Activated B cell treated with CpG ODN at 0.5 μM for 24 hours (primary cell): ENCODE measurements around the gene GDAP2. TPM values are rescaled to one million over a fixed set of nuclear protein-coding genes. Genes with fewer than 3 reads are reported as not detected.

ENCODE experiments used
- ATAC-seq: fragments of 200-7000 bp; cut with Tn5 transposase; one replicate; pipeline ENCODE4 v1.10.0; 2021; ENCODE audit warnings: low read depth, mild to moderate bottlenecking, moderate library complexity
- CTCF ChIA-PET: fragments of 350-600 bp; sonication (Branson Sonifier 250); formaldehyde crosslinking; loops from one replicate; lab custom pipeline; 2021; ENCODE audit warnings: antibody characterized with exemption; lab: Charles Lee
- POLR2A ChIA-PET: fragments of 350-600 bp; sonication (Branson Sonifier 250); formaldehyde crosslinking; loops from one replicate; lab custom pipeline; 2021; ENCODE audit warnings: antibody characterized with exemption; lab: Charles Lee
- DNase-seq: peaks from one replicate; pipeline ENCODE4 v3.0.0; 2022
- H3K27ac Mint-ChIP-seq: one replicate; pipeline ENCODE4 v1.8.0; 2020; ENCODE audit warnings: mixed read lengths
- H3K27me3 Mint-ChIP-seq: one replicate; pipeline ENCODE4 v1.8.0; 2021; ENCODE audit warnings: mixed read lengths
- H3K36me3 Mint-ChIP-seq: one replicate; pipeline ENCODE4 v1.8.0; 2021; ENCODE audit warnings: low read depth, mixed read lengths
- H3K4me1 Mint-ChIP-seq: one replicate; pipeline ENCODE4 v1.8.0; 2021; ENCODE audit warnings: mixed read lengths
- H3K4me3 Mint-ChIP-seq: one replicate; pipeline ENCODE4 v1.8.0; 2020; ENCODE audit warnings: mild to moderate bottlenecking, mixed read lengths
- H3K9me3 Mint-ChIP-seq: one replicate; pipeline ENCODE4 v1.8.0; 2020; ENCODE audit warnings: mixed read lengths
- intact Hi-C: fragments of 100-400 bp; cut with micrococcal nuclease; formaldehyde crosslinking; loops from one replicate; pipeline ENCODE4 v1.15.1; 2024
- total RNA-seq: library from RNA; stranded (reverse); gene quantifications from 2 replicates; pipeline ENCODE4 v1.2.3, GENCODE V29; 2022
- TF ChIP-seq, protein P1 (sequence below): fragments of 200-600 bp; IDR thresholded peaks from one replicate; pipeline ENCODE4 v1.8.0; 2022; ENCODE audit warnings: antibody characterized with exemption, mild to moderate bottlenecking

Gene GDAP2
- total RNA-seq, 1 donor from 2014 or later, result 20.6 TPM

DNA sequence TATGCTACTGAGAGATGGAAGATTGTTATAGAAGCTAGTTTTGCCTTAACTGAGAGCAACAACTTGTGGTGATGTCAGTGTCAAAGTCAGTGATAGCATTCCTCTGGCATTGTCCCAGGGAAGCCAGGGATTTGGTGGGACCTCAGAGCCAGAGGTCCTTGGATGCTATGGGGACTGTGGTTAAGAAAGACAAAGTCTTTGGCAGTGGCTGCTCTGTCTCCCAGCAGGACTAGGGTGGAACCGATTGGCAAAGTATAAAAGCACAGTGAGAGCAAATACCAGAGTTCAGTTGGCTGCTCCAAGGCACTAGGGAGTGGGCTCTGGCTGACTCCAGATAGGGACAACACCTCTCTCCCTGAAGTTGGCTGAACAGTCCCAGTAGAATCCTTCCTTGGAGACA lies 104.8 kb downstream of the GDAP2 start:
- POLR2A ChIA-PET, result no interaction called here
- no peaks in the 10 kb centered on the region for H3K4me1 Mint-ChIP-seq
- TF ChIP-seq, protein P1, sequence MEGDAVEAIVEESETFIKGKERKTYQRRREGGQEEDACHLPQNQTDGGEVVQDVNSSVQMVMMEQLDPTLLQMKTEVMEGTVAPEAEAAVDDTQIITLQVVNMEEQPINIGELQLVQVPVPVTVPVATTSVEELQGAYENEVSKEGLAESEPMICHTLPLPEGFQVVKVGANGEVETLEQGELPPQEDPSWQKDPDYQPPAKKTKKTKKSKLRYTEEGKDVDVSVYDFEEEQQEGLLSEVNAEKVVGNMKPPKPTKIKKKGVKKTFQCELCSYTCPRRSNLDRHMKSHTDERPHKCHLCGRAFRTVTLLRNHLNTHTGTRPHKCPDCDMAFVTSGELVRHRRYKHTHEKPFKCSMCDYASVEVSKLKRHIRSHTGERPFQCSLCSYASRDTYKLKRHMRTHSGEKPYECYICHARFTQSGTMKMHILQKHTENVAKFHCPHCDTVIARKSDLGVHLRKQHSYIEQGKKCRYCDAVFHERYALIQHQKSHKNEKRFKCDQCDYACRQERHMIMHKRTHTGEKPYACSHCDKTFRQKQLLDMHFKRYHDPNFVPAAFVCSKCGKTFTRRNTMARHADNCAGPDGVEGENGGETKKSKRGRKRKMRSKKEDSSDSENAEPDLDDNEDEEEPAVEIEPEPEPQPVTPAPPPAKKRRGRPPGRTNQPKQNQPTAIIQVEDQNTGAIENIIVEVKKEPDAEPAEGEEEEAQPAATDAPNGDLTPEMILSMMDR, result no peak
- no peak overlapping the region for H3K4me3 Mint-ChIP-seq
- peaks cover 7% of the 10 kb centered on the region for H3K9me3 Mint-ChIP-seq
- H3K27me3 Mint-ChIP-seq, result peaks cover 6% of the 10 kb centered on the region
- intact Hi-C loops, result no loop called here
- DNase-seq (no peak), ATAC-seq (no peak)
- no peak overlapping the region for H3K27ac Mint-ChIP-seq
- CTCF ChIA-PET, result no interaction called here
- H3K36me3 Mint-ChIP-seq, result no peaks in the 10 kb centered on the region

DNA sequence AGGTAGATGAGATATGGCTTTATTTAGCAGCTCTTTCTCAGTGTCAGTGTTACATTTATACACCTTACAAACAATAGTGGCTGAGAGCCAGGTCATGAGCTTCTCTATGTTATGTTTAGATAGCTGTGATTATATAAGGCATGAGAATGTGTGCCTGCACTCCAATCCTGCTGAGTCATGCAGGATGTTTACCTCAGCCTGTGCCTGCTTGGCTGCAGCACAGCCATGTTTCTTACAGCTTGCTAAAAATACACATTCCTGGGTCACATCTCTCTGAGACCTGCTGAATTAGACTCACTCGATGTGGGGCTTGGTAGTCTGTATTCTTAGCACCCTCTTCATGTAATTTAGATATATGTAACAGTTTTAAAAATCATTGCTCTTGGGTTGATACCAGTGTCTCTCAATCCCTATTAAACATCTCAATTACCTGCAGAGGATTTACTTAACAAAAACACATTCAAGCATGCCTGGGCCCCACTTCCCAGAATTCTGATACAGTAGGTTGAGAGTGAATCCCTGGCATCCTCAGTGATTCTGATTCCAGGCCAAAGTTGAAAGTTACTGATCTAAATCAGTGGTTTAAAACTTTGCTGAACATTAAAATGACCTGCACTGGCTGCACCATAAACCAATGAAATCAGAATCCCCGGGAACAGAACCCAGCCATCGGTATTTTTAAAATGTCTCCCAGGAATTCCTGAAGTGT lies 107.5 kb downstream of the GDAP2 start:
- ChIA-PET CTCF (no interaction called here), POLR2A (no interaction called here)
- no peak overlapping the region for H3K4me3 Mint-ChIP-seq
- H3K27ac Mint-ChIP-seq, result no peak overlapping the region
- DNase-seq (no peak), ATAC-seq (no peak)
- H3K36me3 Mint-ChIP-seq, result no peaks in the 10 kb centered on the region
- peaks cover 3% of the 10 kb centered on the region for H3K27me3 Mint-ChIP-seq
- peaks cover 7% of the 10 kb centered on the region for H3K9me3 Mint-ChIP-seq
- H3K4me1 Mint-ChIP-seq, result no peaks in the 10 kb centered on the region
- intact Hi-C loops, result no loop called here
- TF ChIP-seq, protein P1, result no peak

DNA sequence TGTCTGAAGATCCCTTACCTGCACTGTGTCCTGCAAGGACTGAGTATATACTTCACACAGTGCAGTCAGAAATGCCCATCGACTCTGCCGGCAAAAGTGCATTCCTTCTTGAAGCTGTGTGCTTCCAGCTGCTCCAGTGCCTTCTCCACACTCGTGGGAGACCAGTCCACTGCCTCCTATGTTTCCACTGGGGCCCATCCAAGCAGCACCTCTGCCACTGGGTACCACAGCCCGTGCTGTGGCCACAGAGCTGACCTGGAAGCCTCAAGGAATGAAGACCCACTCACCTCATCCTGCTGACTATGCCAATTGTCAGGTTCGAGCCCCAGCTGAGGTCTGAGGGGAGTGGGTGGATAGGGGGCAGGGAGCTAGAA lies 108.1 kb downstream of the GDAP2 start:
- Mint-ChIP-seq H3K36me3 (no peaks in the 10 kb centered on the region), H3K4me3 (no peak overlapping the region), H3K4me1 (no peaks in the 10 kb centered on the region), H3K27ac (no peak overlapping the region), H3K9me3 (peaks cover 7% of the 10 kb centered on the region), H3K27me3 (peaks cover 3% of the 10 kb centered on the region)
- intact Hi-C loops, result no loop called here
- POLR2A ChIA-PET, result no interaction called here
- ATAC-seq (no peak), DNase-seq (no peak)
- TF ChIP-seq, protein P1, result no peak
- CTCF ChIA-PET, result no interaction called here

DNA sequence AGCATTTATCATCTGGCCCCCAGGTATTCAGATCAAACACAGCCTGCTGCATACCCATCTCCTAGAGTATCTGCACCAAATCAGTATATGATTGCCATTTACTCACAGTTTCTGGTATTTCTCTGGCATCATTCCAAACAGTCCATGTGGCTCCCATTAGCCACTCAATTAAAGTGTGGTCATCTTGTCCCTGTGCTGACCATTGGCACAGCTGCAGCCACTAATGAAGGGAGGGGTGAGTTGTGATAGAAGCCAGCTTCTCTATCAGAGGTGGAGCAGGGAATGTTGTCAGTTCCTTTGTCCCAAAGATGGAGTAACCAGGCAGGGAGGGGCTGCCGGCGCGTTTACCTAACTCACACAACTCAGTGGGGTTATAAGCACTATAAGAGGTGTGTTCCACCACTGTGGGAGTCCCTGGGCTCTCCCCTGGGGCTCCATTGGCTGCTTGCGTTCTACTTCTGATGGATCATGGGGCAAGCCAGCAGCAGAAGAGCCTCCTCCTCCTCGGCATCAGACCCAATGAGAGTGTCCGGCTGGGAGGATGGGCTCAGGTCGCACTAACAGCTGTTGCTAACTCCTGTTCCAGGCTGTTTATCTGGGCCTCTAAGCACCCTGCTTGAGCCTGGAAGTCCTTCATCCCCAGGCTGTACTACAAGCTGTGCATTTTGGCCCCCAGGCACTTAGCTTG lies 108.6 kb downstream of the GDAP2 start:
- intact Hi-C loops, result no loop called here
- TF ChIP-seq, protein P1, result no peak
- ATAC-seq (no peak), DNase-seq (no peak)
- POLR2A ChIA-PET, result no interaction called here
- no peaks in the 10 kb centered on the region for H3K36me3 Mint-ChIP-seq
- no peak overlapping the region for H3K27ac Mint-ChIP-seq
- no peak overlapping the region for H3K4me3 Mint-ChIP-seq
- peaks cover 7% of the 10 kb centered on the region for H3K9me3 Mint-ChIP-seq
- H3K4me1 Mint-ChIP-seq, result no peaks in the 10 kb centered on the region
- peaks cover 2% of the 10 kb centered on the region for H3K27me3 Mint-ChIP-seq
- CTCF ChIA-PET, result no interaction called here

DNA sequence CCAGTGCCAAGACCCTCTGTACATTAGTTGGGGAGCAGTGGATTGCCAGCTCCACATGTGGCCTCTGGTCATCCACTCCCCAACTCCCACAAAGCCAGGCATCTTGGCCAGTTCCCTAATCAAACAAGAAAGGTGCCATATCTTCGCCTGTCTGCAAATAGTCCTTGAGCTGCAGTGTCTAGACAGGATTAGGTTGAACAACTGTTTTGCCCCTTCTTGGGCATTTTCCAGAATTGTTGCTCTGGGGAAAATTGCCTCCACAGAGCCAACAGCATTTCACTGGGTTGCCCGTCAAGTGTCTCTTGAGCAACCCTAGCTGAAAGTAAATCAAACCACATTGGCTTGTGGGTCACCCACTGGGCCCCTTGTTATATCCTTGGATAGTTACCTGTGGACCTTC lies 109.3 kb downstream of the GDAP2 start:
- no peaks in the 10 kb centered on the region for H3K36me3 Mint-ChIP-seq
- no peak overlapping the region for H3K4me3 Mint-ChIP-seq
- H3K4me1 Mint-ChIP-seq, result no peaks in the 10 kb centered on the region
- no peak overlapping the region for H3K27ac Mint-ChIP-seq
- TF ChIP-seq, protein P1, result no peak
- CTCF ChIA-PET, result no interaction called here
- peaks cover 7% of the 10 kb centered on the region for H3K9me3 Mint-ChIP-seq
- ATAC-seq (no peak), DNase-seq (no peak)
- POLR2A ChIA-PET, result no interaction called here
- no peaks in the 10 kb centered on the region for H3K27me3 Mint-ChIP-seq
- intact Hi-C loops, result no loop called here
